GM18498 (cell line): ENCODE measurements around the gene C11orf91.
"Not testable (repeated sequence)": the region's sequence is repeated elsewhere in the genome, so short reads cannot be mapped to it uniquely, and the experiment has no call there.

Experiments
- ATAC-seq: cut with Tn5 transposase; IDR thresholded peaks from one replicate; pipeline ENCODE4 v1.9.1; 2021; ENCODE audit warnings: mild to moderate bottlenecking, moderate library complexity; ENCODE audit not compliant: unreplicated experiment

Gene C11orf91

GRCh38 chr11:33674035-33674814, 26.4 kb downstream of the C11orf91 start:
- no peak for ATAC-seq

GRCh38 chr11:33672273-33672672, 28.4 kb downstream of the C11orf91 start:
- ATAC-seq: no peak

- no peak for ATAC-seq
Measured at GRCh38 chr11:33670250-33671011, 30.2 kb downstream of the C11orf91 start.

GRCh38 chr11:33669598-33670249, 30.9 kb downstream of the C11orf91 start:
- no peak for ATAC-seq

DNA sequence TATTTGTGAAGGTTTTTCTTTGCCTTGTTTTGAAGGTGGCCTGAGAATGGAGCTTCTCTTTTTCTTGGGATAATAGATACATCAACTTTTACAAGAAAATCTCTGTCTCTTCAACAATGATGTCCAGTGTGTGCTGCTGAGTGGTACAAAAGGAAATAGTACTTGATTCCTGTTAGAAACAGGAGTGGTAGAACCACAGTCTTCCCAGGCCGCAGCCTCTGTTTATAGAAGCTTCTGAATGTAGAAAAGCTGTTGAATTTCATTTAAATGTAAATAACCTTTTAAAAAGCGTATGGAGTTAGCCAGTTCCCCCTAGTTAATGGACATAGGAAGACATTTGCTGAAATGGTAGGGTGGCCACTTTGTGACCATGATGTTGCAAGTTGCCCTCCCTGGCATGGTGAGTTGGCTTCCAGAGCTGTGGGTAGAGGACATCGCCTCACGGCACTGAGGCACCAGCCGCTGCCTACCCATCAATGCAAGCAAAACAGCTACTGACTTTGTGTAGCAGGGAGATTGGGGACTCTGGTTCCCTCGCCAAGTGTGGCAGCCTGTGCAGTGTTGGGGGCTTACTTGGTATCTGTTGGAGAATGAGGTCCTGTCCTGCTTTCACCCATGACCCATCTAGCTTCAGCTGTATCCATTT, 31.6 kb downstream of the C11orf91 start:
- ATAC-seq: no peak

DNA sequence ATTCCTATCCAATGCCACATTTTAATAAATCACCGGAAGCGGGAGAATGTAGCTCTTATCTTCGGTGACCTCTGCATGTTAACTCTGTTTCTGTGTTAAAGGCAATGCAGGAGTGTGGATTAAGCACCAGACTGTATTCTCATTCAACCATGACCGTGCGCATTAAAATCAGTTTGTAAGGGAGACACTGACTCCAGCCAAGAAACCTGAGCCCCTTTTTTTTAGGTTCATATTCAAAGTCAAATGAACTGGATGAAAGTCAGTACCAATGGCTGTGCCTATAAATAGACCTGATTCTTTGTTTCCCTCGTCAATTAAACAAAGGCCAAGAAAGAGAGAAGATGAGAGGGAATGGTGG, 32.2 kb downstream of the C11orf91 start:
- ATAC-seq: no peak

GRCh38 chr11:33667819-33668467, 32.7 kb downstream of the C11orf91 start:
- ATAC-seq: no peak

- no peak for ATAC-seq
Measured at GRCh38 chr11:33665350-33666106, 35.1 kb downstream of the C11orf91 start.

- no peak for ATAC-seq
Measured at GRCh38 chr11:33664827-33665226, 35.8 kb downstream of the C11orf91 start.

- no peak for ATAC-seq
Measured at GRCh38 chr11:33664166-33664565, 36.5 kb downstream of the C11orf91 start.

- ATAC-seq: no peak
Measured at GRCh38 chr11:33663121-33663520, 37.5 kb downstream of the C11orf91 start.

DNA sequence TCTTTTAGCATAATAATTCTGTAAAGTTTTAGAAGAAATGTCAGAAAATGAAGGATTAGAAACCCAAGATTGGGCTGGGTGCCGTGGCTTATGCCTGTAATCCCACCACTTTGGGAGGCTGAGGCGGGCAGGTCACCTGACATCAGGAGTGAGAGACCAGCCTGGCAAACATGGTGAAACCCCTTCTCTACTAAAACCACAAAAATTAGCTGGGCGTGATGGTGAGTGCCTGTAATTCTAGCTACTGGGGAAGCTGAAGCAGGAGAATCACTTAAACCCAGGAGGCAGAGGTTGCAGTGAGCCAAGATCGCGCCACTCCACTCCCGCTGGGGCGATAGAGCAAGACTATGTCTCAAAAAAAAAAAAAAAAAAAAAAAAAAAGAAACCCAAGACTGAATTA, 39.1 kb downstream of the C11orf91 start:
- not testable (repeated sequence) for ATAC-seq

DNA sequence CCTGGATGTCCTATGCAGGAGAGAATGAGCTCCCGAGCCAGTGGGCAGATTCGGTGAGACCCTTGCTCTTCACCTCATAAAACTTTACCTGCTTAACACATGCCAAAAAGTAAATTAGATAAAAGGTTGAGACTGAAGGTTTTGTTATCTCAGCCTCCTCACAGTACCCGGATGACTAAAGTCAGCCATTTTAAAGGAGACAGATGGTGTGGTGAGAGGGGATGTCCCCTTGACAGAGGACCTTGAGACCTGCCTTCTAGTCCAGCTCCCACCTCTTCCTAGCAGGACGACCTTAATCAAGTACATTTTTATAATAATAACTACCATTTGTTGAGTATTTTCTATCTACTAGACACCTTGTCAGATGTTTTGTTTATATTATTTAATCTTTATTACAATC, 39.7 kb downstream of the C11orf91 start:
- no peak for ATAC-seq

DNA sequence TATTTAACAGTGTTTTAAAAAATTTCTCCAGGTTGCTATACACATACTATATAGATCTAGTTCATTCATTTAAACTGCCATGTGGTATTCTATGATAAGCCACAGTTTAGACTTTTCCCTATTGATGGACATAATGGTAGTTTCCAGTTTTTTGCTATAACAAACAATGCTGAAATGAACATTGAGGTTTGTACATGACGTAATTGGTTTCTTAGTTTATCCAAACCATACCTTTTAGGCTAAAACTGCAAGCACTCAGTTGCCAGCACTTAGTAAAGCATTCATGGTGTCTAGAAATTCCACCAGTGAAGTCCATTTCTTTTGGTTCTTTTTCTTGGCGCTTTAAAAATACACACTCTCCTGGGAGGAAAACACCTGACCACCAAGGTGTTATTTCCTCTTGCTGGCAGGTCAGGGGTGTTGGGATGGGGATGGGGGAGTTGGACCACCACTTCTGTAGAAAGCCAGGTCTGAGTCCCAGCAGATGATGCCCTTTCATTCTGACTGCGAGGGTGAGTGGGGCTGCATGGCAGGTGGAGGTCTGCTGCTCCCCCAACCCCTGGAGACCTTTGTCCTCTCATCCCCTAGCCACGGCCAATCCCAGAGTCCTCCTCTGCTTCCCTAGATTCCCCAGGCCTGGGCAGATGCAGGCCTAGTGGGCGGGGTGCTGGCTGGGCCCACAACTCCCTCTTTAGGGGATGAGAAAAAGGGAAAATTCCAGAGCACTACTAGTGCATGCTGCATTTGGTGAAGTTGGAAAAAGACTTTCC, 41.1 kb downstream of the C11orf91 start:
- no peak for ATAC-seq

DNA sequence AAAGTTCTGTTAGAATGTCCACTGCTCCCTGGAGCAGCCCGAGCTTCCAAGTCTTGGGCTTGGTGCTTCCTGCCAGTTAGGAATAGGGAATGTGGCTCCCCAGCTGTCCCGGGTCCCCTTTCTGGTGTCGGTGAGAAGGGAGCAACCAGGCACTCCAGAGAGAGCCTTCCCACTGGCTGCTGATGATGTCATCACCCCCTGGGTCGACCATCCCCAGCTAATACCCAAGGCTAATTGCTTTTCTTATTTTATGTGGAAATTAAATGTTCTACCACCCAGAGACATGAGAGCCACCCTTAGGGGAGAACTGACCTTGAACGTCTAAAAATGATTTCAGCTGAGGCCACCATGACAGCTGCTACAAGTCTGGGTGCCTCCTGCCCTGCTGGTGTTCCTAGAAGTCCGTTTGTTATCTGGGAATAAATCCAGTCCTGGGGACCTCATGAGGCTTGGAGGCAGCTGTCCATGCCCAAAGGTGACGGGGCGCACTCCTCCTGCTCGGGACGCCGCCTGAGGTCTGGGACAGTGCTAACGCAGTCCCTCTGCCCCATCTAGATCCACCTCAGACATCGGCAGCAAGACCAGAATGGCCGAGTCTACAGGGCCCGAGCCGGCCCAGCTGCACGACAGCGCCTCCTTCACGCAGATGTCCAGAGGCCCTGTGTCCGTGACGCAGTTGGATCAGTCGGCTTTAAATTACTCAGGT, 42.3 kb downstream of the C11orf91 start:
- no peak for ATAC-seq

GRCh38 chr11:33657757-33658156, 42.9 kb downstream of the C11orf91 start:
- no peak for ATAC-seq

DNA sequence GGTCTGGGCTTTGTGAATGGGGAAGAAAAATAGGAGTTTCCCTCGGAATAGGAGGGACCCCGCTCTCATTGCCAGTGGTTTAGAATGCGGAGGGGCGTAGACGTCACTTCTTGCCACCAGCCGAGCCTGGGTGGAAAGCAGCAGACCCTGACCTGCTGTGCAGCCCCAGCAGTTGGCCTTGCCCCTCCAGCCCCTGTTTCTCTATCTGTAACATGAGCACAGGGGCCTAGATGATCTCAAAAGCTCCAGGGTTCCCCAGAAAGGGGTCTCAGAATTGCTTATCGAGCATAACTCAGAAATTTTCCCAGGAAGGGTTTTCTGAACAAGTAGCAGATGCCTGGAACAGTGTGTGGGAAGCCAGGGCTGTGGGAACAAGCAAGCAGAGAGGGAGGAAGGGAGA, 43.9 kb downstream of the C11orf91 start:
- no peak for ATAC-seq

- peak; percentile 77 for ATAC-seq
Measured at GRCh38 chr11:33655842-33656600, 44.6 kb downstream of the C11orf91 start.
